ENCODE data around the gene ZDHHC17. TPM values are rescaled to one million over a fixed set of nuclear protein-coding genes. Genes with fewer than 3 reads are reported as not detected.

ZDHHC17 gene
- total RNA-seq, 2 experiments from 2014 or later: 18.8 to 20.0 TPM

- Mint-ChIP-seq H3K27ac (no peak overlapping the region), H3K4me3 (no peak overlapping the region), H3K36me3 (peaks cover under 1% of the 10 kb centered on the region), H3K9me3 (no peaks in the 10 kb centered on the region), H3K4me1 (ENCODE audit: low read depth) (peaks cover 7% of the 10 kb centered on the region), H3K27me3 (no peaks in the 10 kb centered on the region)
- DNase-seq: no peak
- intact Hi-C loops (cut with micrococcal nuclease): loop anchor here (10.0 kb wide), 1 partner anchor 222 kb away; no protein-coding TSS in a partner anchor
- CTCF ChIA-PET: interaction anchor here (1.1 to 6.5 kb wide), 2 partner anchors 11 to 169 kb away, joined by 4 to 119 read pairs; no protein-coding TSS in a partner anchor
- POLR2A ChIA-PET: no interaction called here
Observed at GRCh38 chr12:76792828-76793227, 28.9 kb downstream of the ZDHHC17 start.

GRCh38 chr12:76798864-76799263, 34.9 kb downstream of the ZDHHC17 start:
- peaks cover 40% of the 10 kb centered on the region for H3K36me3 Mint-ChIP-seq
- ChIA-PET POLR2A (no interaction called here), CTCF (no interaction called here)
- intact Hi-C loops (cut with micrococcal nuclease): loop anchor here (10.0 kb wide), 1 partner anchor 216 kb away; no protein-coding TSS in a partner anchor
- no peak overlapping the region for H3K27ac Mint-ChIP-seq
- peaks cover 2% of the 10 kb centered on the region for H3K4me1 Mint-ChIP-seq (ENCODE audit: low read depth)
- H3K9me3 Mint-ChIP-seq: peaks cover 10% of the 10 kb centered on the region
- no peaks in the 10 kb centered on the region for H3K27me3 Mint-ChIP-seq
- H3K4me3 Mint-ChIP-seq: no peak overlapping the region
- no peak for DNase-seq

DNA sequence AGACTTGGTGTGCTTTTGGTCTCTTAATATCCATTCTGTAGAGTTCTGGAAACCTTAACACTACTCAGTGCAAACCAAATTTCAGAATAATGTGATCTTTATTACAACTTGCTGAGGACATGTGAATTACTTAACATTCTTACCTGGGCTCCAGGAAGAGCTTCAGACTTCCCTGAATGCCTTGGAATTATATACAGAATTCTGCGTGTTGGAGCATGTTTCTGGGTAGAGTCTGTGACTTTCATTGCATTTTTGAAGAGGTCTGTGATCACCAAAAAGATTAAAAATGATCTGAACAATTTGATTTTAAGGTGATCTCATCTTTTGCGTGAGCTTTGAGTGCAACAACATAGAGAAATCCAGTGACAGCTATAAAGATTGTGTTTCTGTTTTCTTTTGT, 35.4 kb downstream of the ZDHHC17 start:
- intact Hi-C loops (cut with micrococcal nuclease): loop anchor here (10.0 kb wide), 1 partner anchor 215 kb away; no protein-coding TSS in a partner anchor
- peaks cover 10% of the 10 kb centered on the region for H3K9me3 Mint-ChIP-seq
- CTCF ChIA-PET: no interaction called here

DNA sequence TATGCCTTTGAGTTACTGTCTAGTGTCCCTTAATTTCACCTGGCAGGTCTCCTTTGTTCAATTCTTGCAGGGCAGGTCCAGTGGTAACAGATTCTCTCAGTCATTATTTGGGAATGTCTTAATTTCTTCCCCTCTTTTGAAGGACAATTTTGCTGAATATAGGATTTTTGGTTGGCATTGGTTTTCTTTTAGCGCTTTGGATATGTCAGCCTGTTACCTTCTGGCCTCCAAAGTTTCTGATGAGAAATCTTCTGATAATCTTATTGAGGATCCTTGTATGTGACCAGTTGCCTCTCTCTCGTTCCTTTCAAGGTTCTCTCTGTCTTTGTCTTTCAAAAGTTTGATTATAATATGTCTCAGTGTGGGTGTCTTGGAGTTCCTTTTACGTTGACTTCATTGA, 38.1 kb downstream of the ZDHHC17 start:
- DNase-seq: no peak
- H3K4me3 Mint-ChIP-seq: no peak overlapping the region
- H3K4me1 Mint-ChIP-seq (ENCODE audit: low read depth): peaks cover 7% of the 10 kb centered on the region
- H3K9me3 Mint-ChIP-seq: peaks cover 10% of the 10 kb centered on the region
- CTCF ChIA-PET: no interaction called here
- H3K27ac Mint-ChIP-seq: no peak overlapping the region
- H3K36me3 Mint-ChIP-seq: peaks cover 47% of the 10 kb centered on the region
- H3K27me3 Mint-ChIP-seq: no peaks in the 10 kb centered on the region
- POLR2A ChIA-PET: no interaction called here
- intact Hi-C loops (cut with micrococcal nuclease): no loop called here

More for the DNA sequence above, 35.4 kb downstream of the ZDHHC17 start:
- peaks cover 41% of the 10 kb centered on the region for H3K36me3 Mint-ChIP-seq
- H3K27ac Mint-ChIP-seq: no peak overlapping the region
- POLR2A ChIA-PET: no interaction called here
- no peak for DNase-seq
- no peaks in the 10 kb centered on the region for H3K27me3 Mint-ChIP-seq
- H3K4me1 Mint-ChIP-seq (ENCODE audit: low read depth): peaks cover 7% of the 10 kb centered on the region
- no peak overlapping the region for H3K4me3 Mint-ChIP-seq

- peaks cover 10% of the 10 kb centered on the region for H3K9me3 Mint-ChIP-seq
- no peak overlapping the region for H3K4me3 Mint-ChIP-seq
- no peak overlapping the region for H3K27ac Mint-ChIP-seq
- no peak for DNase-seq
- peaks cover 5% of the 10 kb centered on the region for H3K4me1 Mint-ChIP-seq (ENCODE audit: low read depth)
- no peaks in the 10 kb centered on the region for H3K27me3 Mint-ChIP-seq
- intact Hi-C loops (cut with micrococcal nuclease): no loop called here
- POLR2A ChIA-PET: no interaction called here
- H3K36me3 Mint-ChIP-seq: peaks cover 33% of the 10 kb centered on the region
- CTCF ChIA-PET: interaction anchor here (0.8 to 1.3 kb wide), 2 partner anchors 14 to 183 kb away, joined by 3 to 6 read pairs; no protein-coding TSS in a partner anchor
Observed at GRCh38 chr12:76804435-76804976, 40.6 kb downstream of the ZDHHC17 start.

DNA sequence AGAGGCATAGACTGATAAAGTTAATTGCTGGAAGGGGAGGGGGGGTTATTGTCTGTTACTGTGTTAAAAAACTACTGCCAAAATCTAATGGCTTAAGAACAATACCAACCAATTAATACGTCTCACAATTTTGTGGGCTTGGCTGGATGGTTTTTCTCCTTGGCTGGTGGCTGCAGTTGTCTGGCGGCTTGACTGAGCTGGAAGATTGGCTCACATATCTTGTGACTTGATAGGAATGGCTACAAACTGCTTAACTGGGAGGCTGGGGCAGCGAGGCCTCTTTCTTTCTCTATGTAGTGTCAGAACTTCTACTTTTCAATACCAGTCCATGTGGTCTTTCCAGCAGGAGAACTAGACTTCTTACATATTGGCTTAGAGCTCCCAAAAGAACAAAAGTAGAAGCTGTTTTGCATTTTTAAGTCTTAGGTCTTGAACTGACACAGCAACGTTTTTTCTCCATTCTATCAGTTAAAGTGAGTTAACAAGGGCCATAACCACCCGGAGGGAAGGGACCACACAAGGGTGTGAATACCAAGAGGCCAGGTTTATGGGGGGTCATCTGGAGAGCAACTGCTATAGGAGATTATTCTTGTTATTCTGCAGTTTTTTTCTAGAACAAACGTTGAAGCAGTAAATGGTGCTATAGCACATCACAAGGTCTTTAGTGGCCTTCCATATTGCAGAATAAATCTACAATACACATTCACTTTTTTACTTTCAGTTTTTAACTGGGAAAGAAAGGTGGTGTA, 46.9 kb downstream of the ZDHHC17 start:
- CTCF ChIA-PET: no interaction called here
- POLR2A ChIA-PET: no interaction called here
- Mint-ChIP-seq H3K36me3 (peaks cover 9% of the 10 kb centered on the region), H3K27me3 (no peaks in the 10 kb centered on the region), H3K4me1 (ENCODE audit: low read depth) (no peaks in the 10 kb centered on the region), H3K4me3 (no peak overlapping the region), H3K9me3 (no peaks in the 10 kb centered on the region), H3K27ac (no peak overlapping the region)
- intact Hi-C loops (cut with micrococcal nuclease): no loop called here
- no peak for DNase-seq

GRCh38 chr12:76811976-76812375, 48.1 kb downstream of the ZDHHC17 start:
- no peak overlapping the region for H3K4me3 Mint-ChIP-seq
- ChIA-PET CTCF (no interaction called here), POLR2A (no interaction called here)
- no peak for DNase-seq
- no peak overlapping the region for H3K27ac Mint-ChIP-seq
- peaks cover 6% of the 10 kb centered on the region for H3K36me3 Mint-ChIP-seq
- no peaks in the 10 kb centered on the region for H3K4me1 Mint-ChIP-seq (ENCODE audit: low read depth)
- H3K27me3 Mint-ChIP-seq: no peaks in the 10 kb centered on the region
- H3K9me3 Mint-ChIP-seq: no peaks in the 10 kb centered on the region
- intact Hi-C loops (cut with micrococcal nuclease): no loop called here

- Mint-ChIP-seq H3K27me3 (no peaks in the 10 kb centered on the region), H3K9me3 (no peaks in the 10 kb centered on the region), H3K4me1 (ENCODE audit: low read depth) (no peaks in the 10 kb centered on the region), H3K4me3 (no peak overlapping the region), H3K27ac (no peak overlapping the region), H3K36me3 (peaks cover 6% of the 10 kb centered on the region)
- CTCF ChIA-PET: no interaction called here
- POLR2A ChIA-PET: no interaction called here
- intact Hi-C loops (cut with micrococcal nuclease): no loop called here
- DNase-seq: no peak
Observed at GRCh38 chr12:76813265-76813664, 49.4 kb downstream of the ZDHHC17 start.

DNA sequence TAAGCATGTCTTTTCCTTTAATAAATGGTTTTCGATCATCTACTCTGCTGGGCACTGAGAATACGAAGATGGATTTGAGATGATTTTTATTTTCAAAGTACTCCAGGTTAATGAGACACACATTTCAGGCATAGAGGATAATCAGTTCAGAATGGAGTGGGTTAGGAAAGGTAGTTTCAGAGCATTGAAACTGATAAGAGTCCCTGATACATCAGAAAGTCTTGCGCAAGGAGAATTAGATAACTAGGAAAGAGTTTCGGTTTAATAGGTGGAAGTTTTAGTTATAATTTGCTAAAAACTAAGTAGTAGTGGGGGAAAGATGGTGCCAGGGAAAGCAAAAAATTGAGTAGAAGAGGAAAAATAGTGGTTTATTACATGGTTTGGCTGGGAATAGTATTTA, 50.1 kb downstream of the ZDHHC17 start:
- intact Hi-C loops (cut with micrococcal nuclease): no loop called here
- Mint-ChIP-seq H3K9me3 (no peaks in the 10 kb centered on the region), H3K4me3 (no peak overlapping the region), H3K36me3 (peaks cover 6% of the 10 kb centered on the region), H3K27me3 (no peaks in the 10 kb centered on the region), H3K27ac (no peak overlapping the region), H3K4me1 (ENCODE audit: low read depth) (no peaks in the 10 kb centered on the region)
- no peak for DNase-seq
- ChIA-PET POLR2A (no interaction called here), CTCF (no interaction called here)

GRCh38 chr12:76820888-76821482, 57.1 kb downstream of the ZDHHC17 start:
- intact Hi-C loops (cut with micrococcal nuclease): no loop called here
- Mint-ChIP-seq H3K36me3 (peaks cover 6% of the 10 kb centered on the region), H3K27ac (no peak overlapping the region), H3K4me3 (no peak overlapping the region), H3K27me3 (no peaks in the 10 kb centered on the region), H3K9me3 (no peaks in the 10 kb centered on the region), H3K4me1 (ENCODE audit: low read depth) (no peaks in the 10 kb centered on the region)
- no peak for DNase-seq
- POLR2A ChIA-PET: no interaction called here
- CTCF ChIA-PET: interaction anchor here (1.1 to 1.5 kb wide), 2 partner anchors 190 to 199 kb away, joined by 4 to 5 read pairs; no protein-coding TSS in a partner anchor

DNA sequence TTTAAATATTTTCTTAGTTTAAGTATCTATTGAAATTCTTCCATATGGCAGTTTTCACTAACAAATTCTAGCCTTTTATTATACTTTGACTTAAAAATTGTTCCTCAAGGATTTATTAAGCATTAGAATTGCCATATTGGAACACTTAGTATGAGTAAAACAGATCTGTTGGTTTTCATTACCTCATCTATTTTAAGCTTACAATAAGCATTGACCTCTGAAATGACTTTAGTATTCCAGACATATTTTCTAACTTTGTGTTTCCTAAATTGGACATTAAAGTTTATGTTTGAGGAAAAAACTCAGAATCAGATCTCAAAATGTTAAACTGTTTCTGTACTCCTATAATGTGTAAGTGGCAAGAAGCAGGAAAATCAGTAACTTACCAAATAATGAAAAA, 66.5 kb downstream of the ZDHHC17 start:
- H3K27me3 Mint-ChIP-seq: no peaks in the 10 kb centered on the region

DNA sequence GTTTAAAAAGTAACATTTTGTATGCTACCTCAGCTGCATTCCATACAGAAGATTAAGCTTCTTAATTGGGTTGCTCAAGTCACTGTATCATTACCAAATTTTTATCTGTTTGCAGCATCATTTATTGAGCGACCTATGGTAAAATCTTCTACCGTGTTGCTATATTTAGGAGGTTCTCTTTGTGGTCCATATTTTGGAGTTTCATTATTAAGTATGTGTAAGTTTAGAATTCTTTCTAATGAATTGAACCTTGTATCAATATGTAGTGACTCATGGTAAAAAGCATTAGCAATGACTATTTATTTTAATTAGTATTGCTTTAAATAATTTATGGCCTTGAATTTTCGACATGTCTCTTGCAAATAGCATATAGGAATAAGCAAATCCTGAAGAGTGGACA, 72.7 kb downstream of the ZDHHC17 start:
- intact Hi-C loops (cut with micrococcal nuclease): no loop called here
- H3K36me3 Mint-ChIP-seq: peaks cover 6% of the 10 kb centered on the region
- CTCF ChIA-PET: interaction anchor here (1.3 kb wide), 1 partner anchor 174 kb away, joined by 3 read pairs; no protein-coding TSS in a partner anchor
- H3K9me3 Mint-ChIP-seq: peaks cover 2% of the 10 kb centered on the region
- H3K27me3 Mint-ChIP-seq: no peaks in the 10 kb centered on the region
- H3K4me3 Mint-ChIP-seq: no peak overlapping the region
- no peaks in the 10 kb centered on the region for H3K4me1 Mint-ChIP-seq (ENCODE audit: low read depth)
- POLR2A ChIA-PET: no interaction called here
- no peak for DNase-seq
- no peak overlapping the region for H3K27ac Mint-ChIP-seq

More for the DNA sequence above, 66.5 kb downstream of the ZDHHC17 start:
- H3K27ac Mint-ChIP-seq: no peak overlapping the region
- ChIA-PET POLR2A (no interaction called here), CTCF (no interaction called here)
- peaks cover 26% of the 10 kb centered on the region for H3K36me3 Mint-ChIP-seq
- no peaks in the 10 kb centered on the region for H3K4me1 Mint-ChIP-seq (ENCODE audit: low read depth)
- DNase-seq: no peak
- H3K9me3 Mint-ChIP-seq: peaks cover 2% of the 10 kb centered on the region
- no peak overlapping the region for H3K4me3 Mint-ChIP-seq
- intact Hi-C loops (cut with micrococcal nuclease): no loop called here

Data from activated CD4-positive, alpha-beta memory T cell treated with anti-CD3 and anti-CD28 coated beads for 36 hours (primary cell).